ENCODE data around the gene SDHB. TPM values are rescaled to one million over a fixed set of nuclear protein-coding genes. Genes with fewer than 3 reads are reported as not detected.

The SDHB gene
- total and polyA plus RNA-seq, 2 donors (not counting 1 experiment from before 2014, with no cell fraction given), result 58.0 to 61.0 TPM

DNA sequence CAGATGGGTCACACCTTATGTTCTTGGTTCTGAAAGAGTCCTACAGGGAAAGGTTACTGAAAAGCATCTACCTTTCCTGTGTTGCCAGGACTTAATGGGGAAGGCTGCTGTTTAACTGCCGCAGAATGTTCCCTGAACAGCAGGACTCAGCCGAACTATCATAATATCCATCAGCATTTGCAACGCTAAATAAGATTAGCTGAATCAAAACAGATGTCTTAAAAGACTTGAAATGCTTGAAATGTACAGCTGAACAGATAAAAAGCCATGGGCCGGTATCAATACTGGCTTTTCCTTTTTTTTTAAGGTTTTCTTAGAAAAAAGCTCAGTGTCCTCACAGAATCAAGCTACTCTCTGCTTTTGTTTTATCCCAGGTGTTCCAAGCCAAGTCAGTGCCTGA is 22.4 kb downstream of the SDHB start:
- DNase-seq (no peak), ATAC-seq (ENCODE audit: low read depth) (no peak)
- H3K9me3 ChIP-seq (ENCODE audit: control extremely low read depth in 1 of 3, control insufficient read depth in 2 of 3, insufficient read depth in 1 of 3, low read length in 2 of 3), result no peaks in the 10 kb centered on the region
- no peak overlapping the region for H2AFZ ChIP-seq (ENCODE audit: insufficient read depth, low read depth, low read length, poor library complexity, severe bottlenecking)
- ChIA-PET CTCF (no interaction called here), POLR2A (no interaction called here)
- H3K4me1 ChIP-seq (ENCODE audit: control insufficient read depth in 2 of 2, insufficient read depth in 2 of 2, low read length in 2 of 2), result no peaks in the 10 kb centered on the region
- no peak overlapping the region for H3K9ac ChIP-seq (ENCODE audit: low read length)
- H3K4me2 ChIP-seq (replicated peaks; ENCODE audit: low read depth, low read length, poor library complexity, severe bottlenecking), result no peak overlapping the region
- no peak overlapping the region for H3K27ac Mint-ChIP-seq
- H3K27me3 Mint-ChIP-seq, result no peaks in the 10 kb centered on the region
- no peaks in the 10 kb centered on the region for H3K9me3 Mint-ChIP-seq (ENCODE audit: insufficient read depth)
- H3K36me3 ChIP-seq (replicated peaks in 1 of 2; ENCODE audit: control extremely low read depth in 1 of 2, control insufficient read depth in 1 of 2, extremely low read depth in 1 of 2, insufficient read depth in 2 of 2, low read length in 1 of 2), result peaks cover 15 to 61% of the 10 kb centered on the region in 2 experiments
- TF ChIP-seq EZH2 (IDR thresholded peaks at IDR 0.05; ENCODE audit: borderline replicate concordance, insufficient read depth, low read depth, low read length, poor library complexity, severe bottlenecking) (no peak), CTCF (IDR thresholded peaks at IDR 0.05) (no peak)
- no peak overlapping the region for H3K4me3 ChIP-seq (ENCODE audit: control extremely low read depth in 1 of 5, extremely low read depth in 1 of 5, insufficient read depth in 1 of 5, low read depth in 2 of 5, low read length in 4 of 5)
- peaks cover 17% of the 10 kb centered on the region for H4K20me1 ChIP-seq (ENCODE audit: control insufficient read depth, insufficient read depth, low read length, poor library complexity, severe bottlenecking)
- 100% methylated on average over 1 of the region's 4 CpGs for WGBS (ENCODE audit: insufficient coverage)
- H3K27me3 ChIP-seq (replicated peaks in 1 of 4; ENCODE audit: control extremely low read depth in 1 of 4, control insufficient read depth in 3 of 4, insufficient read depth in 4 of 4, low read length in 3 of 4), result no peaks in the 10 kb centered on the region
- intact Hi-C loops (cut with micrococcal nuclease), result no loop called here
- H3K27ac ChIP-seq (ENCODE audit: low read length in 2 of 2), result no peak overlapping the region
- H3K79me2 ChIP-seq (ENCODE audit: control insufficient read depth, insufficient read depth, low read length), result peaks cover 6% of the 10 kb centered on the region
- no peaks in the 10 kb centered on the region for H3K4me1 Mint-ChIP-seq
- no peak overlapping the region for H3K4me3 Mint-ChIP-seq

GRCh38 chr1:17030206-17030605 is 23.6 kb downstream of the SDHB start:
- Histone ChIP-seq H3K4me2 (replicated peaks; ENCODE audit: low read depth, low read length, poor library complexity, severe bottlenecking) (no peak overlapping the region), H4K20me1 (ENCODE audit: control insufficient read depth, insufficient read depth, low read length, poor library complexity, severe bottlenecking) (peaks cover 17% of the 10 kb centered on the region), H2AFZ (ENCODE audit: insufficient read depth, low read depth, low read length, poor library complexity, severe bottlenecking) (no peak overlapping the region), H3K27me3 (replicated peaks in 1 of 4; ENCODE audit: control extremely low read depth in 1 of 4, control insufficient read depth in 3 of 4, insufficient read depth in 4 of 4, low read length in 3 of 4) (no peaks in the 10 kb centered on the region), H3K9me3 (ENCODE audit: control extremely low read depth in 1 of 3, control insufficient read depth in 2 of 3, insufficient read depth in 1 of 3, low read length in 2 of 3) (no peaks in the 10 kb centered on the region), H3K36me3 (replicated peaks in 1 of 2; ENCODE audit: control extremely low read depth in 1 of 2, control insufficient read depth in 1 of 2, extremely low read depth in 1 of 2, insufficient read depth in 2 of 2, low read length in 1 of 2) (peaks cover 15 to 67% of the 10 kb centered on the region in 2 experiments), H3K79me2 (ENCODE audit: control insufficient read depth, insufficient read depth, low read length) (peaks cover 6% of the 10 kb centered on the region), H3K27ac (ENCODE audit: low read length in 2 of 2) (no peak overlapping the region), H3K9ac (ENCODE audit: low read length) (no peak overlapping the region), H3K4me1 (ENCODE audit: control insufficient read depth in 2 of 2, insufficient read depth in 2 of 2, low read length in 2 of 2) (no peaks in the 10 kb centered on the region), H3K4me3 (ENCODE audit: control extremely low read depth in 1 of 5, extremely low read depth in 1 of 5, insufficient read depth in 1 of 5, low read depth in 2 of 5, low read length in 4 of 5) (no peak overlapping the region)
- Mint-ChIP-seq H3K4me3 (no peak overlapping the region), H3K9me3 (ENCODE audit: insufficient read depth) (no peaks in the 10 kb centered on the region), H3K4me1 (no peaks in the 10 kb centered on the region), H3K27ac (no peak overlapping the region), H3K27me3 (no peaks in the 10 kb centered on the region)
- 100% methylated on average over 2 of the region's 4 CpGs for WGBS (ENCODE audit: insufficient coverage)
- no peak for ATAC-seq (ENCODE audit: low read depth)
- DNase-seq, result no peak
- ChIA-PET POLR2A (no interaction called here), CTCF (interaction anchor here (0.6 kb wide), 1 partner anchor 466 kb away, joined by 3 read pairs; no protein-coding TSS in a partner anchor)
- TF ChIP-seq EZH2 (IDR thresholded peaks at IDR 0.05; ENCODE audit: borderline replicate concordance, insufficient read depth, low read depth, low read length, poor library complexity, severe bottlenecking) (no peak), CTCF (IDR thresholded peaks at IDR 0.05) (no peak)
- intact Hi-C loops (cut with micrococcal nuclease), result no loop called here

Data from B cell (primary cell).